SIG-M5 treated with dmso at 0.1 percent for 504 hours (cell line): ENCODE measurements around the gene OSBPL6.
A peak's percentile ranks its signal among the peaks of the same experiment; 100 is the strongest.
"Not testable (repeated sequence)": the region's sequence is repeated elsewhere in the genome, so short reads cannot be mapped to it uniquely, and the experiment has no call there.

Experiments used
- DNase-seq: peaks from one replicate; lab custom pipeline; 2025; ENCODE audit not compliant: unreplicated experiment; lab: John Stamatoyannopoulos, UW

Gene OSBPL6

GRCh38 chr2:178296394-178297090 is 102.2 kb downstream of the OSBPL6 start:
- no peak for DNase-seq

- DNase-seq, result no peak
These were observed 102.7 kb downstream of the OSBPL6 start for GRCh38 chr2:178297091-178297411.

DNA sequence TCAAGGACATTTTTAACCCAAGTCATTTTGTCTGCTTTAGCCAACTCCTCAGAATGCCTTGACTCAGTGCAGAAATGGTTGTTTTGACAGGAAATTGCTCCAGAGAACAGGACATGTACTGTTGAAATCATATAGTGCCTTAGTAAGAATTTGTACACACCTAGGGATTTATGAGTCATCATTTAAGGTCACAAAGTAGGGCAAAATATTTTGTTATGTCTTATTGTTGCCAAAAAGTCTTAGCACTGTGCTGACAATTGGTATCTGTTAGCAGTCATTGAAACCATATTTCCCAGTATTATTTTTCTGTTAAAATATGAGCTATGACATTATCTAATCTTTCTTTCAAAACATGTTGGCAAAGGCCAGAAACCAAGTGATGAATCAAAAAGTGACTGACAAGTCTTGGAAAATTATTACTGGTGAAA is 104.5 kb downstream of the OSBPL6 start:
- DNase-seq, result no peak

- no peak for DNase-seq
These were observed 107.4 kb downstream of the OSBPL6 start for GRCh38 chr2:178301649-178302238.

DNA sequence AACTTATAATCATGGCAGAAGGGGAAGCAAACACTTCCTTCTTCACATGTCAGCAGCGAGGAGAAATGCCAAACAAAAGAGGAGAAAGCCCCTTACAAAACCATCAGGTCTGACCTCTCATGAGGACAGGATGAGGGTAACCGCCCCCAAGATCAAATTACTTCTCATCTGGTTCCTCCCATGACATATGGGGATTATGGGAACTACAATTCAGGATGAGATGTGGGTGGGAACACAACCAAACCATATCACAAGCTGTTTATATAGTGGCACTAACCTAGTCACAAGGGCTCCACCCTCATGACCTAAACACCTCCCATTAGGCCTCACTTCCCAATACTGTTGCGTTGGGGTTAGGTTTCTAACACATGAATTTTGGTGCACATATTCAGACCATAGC is 110.0 kb downstream of the OSBPL6 start:
- DNase-seq, result no peak

DNA sequence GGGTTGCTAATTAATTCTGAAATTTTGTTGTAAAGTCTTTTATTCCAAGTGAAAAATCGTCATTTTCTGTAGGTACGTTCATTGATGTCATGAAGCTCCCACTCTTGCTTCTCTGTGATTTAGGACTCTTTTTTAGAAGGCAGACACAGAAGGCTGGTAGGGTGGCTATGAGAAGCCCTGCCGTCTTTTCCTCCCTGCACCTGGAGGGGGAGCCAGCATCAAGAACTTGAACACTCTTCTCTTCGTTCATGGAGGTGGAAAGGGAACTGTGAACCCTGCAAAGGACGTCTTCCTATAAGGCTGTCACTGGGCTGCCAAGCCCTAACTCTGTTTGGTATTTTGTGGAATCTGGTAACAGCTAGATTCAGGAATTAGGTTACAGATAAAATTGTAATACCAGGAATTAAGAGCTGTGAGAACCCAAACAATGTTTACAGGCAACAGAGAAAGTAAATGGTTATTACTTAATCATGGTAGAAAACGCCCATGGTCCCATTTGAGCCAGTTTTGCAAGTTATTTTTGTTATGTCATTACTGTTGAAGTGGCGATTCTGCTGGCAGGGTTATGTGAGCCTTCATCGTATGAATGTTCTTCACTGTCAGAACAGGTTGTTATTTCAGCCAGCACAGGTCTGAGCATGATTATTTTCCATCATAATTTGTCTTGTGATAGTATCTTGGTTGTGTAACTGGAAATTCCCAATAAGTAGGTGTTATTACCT is 112.2 kb downstream of the OSBPL6 start:
- DNase-seq, result peak; percentile 57

DNA sequence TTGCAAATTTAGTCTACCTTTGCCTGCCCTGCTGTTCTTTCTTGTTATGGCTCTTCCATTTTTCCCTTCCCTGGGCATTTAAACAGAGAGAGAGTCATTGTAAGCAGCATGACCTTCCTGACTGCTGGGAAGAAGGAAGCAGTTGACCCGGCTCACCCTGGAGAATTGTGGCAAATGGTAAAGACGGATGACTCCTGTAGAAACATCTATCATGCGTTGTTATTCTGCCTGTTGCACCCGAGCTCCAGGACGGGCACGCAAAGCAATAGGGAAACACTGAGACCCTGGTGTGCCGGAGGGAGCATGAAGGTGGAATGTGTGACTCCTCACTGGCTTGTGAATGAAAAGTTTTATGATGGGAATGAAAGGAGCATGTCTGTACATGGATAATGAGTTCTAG is 113.3 kb downstream of the OSBPL6 start:
- no peak for DNase-seq

- DNase-seq, result no peak
These were observed 115.2 kb downstream of the OSBPL6 start for GRCh38 chr2:178309541-178309940.

DNA sequence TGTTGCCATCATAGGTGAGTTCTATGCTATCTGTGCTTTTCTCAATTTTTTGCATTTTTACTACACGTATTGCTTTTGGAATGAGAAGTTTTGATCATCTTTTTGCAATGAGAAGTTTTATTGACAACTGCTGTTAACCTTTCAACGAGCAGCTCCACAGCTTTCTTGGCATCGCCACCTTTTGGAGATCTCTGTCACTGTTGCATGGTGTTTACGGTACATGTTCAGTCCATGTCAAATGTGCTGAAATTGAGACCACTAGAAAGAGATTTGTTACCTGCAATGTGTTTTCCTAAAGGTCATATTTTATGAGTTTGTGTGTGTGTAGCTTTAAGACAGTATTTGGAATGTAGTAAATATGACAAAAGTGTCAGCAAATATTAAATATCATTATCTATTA is 120.8 kb downstream of the OSBPL6 start:
- no peak for DNase-seq

GRCh38 chr2:178315488-178315948 is 121.2 kb downstream of the OSBPL6 start:
- DNase-seq, result no peak

DNA sequence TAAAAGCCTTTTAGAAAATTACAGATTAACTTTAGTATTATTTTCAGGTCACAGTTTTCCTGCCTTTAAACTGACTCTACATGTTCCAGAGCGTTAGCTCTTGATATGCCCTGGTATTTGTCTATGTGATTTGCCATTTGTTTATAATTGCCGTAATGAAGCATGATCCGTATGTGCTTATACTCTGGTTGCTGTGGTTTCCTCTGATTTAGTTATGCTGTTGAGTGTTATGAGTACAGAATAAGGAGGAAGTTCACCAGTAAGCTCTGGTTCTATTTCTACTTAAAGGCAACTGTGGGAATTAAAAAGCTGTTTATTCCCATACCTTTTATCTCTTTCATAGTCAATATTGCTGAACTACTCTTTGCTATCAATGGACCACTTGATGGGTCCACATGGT is 123.5 kb downstream of the OSBPL6 start:
- DNase-seq, result no peak

GRCh38 chr2:178320011-178320585 is 125.8 kb downstream of the OSBPL6 start:
- no peak for DNase-seq

- DNase-seq, result no peak
These were observed 127.8 kb downstream of the OSBPL6 start for GRCh38 chr2:178322068-178322467.

- not testable (repeated sequence) for DNase-seq
These were observed 129.0 kb downstream of the OSBPL6 start for GRCh38 chr2:178323331-178323730.

DNA sequence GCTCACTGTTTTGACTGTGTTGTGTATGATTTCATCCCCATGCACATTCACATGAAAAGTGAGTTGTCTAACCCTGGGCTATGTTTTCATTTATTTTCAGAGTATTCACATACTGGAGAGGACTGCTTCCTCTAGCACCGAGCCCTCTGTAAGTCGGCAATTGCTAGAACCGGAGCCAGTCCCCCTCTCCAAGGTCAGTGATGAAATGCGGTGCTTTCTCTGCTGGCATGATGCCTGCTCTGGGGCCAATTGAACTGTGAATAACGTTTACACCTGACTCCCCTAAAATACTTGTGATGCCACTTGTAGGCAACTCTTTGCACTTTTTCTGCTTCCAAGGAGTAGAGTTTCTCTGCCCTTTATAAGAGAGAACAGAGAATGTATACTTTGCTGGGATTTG is 129.8 kb downstream of the OSBPL6 start:
- no peak for DNase-seq

DNA sequence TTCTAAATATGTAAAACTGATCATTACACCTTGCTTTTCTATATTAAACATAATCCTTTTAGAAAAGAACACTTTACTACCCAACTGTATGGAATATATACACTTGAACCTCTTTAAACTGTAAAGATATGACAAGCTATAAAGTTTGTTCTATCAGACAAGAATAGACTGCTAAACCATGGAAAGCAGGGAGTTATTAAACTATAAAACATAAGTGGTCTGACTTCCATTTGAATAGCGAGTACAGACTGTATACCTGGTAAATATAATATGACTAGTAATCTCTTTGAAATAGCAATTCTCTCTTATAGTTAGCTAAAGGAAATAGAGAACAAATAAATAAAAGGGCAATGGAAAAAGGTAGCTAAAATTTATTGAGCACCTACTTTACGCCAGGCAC is 131.0 kb downstream of the OSBPL6 start:
- DNase-seq, result no peak

DNA sequence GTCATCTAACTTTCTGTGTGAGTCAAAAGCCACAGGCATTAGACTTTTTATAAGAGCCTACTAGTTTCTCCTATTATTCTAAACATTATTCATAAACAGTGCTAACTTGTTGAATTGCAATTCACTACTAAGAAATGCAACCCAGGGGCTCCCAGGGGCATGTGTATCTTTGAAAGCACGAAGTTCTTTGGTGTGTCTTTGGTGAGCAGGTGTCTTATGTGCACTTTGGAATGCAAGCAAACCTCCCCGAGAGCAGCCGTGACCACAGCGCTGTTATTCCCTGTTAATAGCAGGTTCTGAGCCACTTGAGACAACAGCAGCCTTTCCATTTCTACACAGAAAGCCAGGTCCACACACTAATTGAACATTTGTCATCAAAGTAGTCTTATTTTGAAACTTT is 133.2 kb downstream of the OSBPL6 start:
- DNase-seq, result no peak

DNA sequence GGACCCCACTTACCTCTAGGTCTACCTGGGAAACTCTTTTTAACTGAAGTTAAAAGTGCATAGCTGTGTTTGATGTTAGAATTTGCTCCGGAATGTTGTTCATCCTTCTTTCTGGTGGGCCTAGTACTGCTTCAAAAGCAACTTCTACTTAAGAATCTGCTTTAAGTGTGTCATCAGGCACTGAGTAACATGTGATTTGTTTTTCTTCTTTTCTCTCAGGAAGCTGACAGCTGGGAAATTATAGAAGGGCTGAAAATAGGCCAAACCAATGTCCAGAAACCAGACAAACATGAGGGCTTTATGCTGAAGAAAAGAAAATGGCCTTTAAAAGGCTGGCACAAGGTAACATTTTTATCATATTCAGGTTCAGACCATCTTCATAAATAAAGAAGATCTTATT is 133.7 kb downstream of the OSBPL6 start:
- no peak for DNase-seq

- DNase-seq, result no peak
These were observed 136.1 kb downstream of the OSBPL6 start for GRCh38 chr2:178330175-178331017.

DNA sequence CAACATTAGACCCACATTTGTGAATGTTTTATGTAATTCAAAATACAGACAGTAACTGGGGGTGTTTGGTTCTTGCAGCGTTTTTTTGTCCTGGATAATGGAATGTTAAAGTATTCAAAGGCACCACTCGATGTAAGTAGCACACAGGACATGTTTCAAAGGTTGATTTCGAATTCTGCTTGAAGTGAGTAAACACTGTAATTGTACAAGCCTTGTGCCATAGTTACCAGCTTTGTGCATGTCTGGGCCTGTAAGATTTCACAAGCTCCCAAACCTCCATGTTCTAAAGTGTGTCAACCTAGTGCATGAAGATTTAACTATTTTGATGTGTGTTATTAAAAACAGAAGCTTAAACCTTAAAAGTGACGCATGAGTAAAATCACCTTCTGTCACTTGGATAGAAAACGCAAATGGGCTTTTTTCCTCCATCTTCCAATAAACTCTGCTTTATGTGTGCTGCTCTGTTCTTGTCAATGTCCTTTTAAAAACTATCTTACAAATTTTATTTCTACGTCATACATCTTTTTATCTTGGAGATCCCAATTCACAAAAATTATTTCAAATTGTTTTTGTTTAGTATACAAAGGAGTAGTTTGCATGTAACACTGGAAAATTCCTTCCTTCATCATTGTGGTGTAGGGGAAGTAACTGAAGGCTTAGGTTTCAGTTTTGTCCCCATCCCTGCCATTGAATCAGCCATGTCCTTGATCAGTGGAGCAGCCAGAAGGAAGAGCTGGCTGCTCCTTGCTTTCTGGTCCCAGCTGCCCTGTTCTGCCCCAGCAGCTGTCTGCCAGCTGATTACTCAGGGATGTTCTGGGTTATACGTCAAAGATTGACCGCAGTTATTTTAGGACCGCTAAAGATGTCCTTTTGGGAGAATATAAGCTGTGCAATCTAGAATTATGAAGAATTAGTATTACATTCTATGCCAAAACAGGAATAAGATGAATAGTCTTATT is 137.4 kb downstream of the OSBPL6 start:
- DNase-seq, result no peak
